Activated naive CD8-positive, alpha-beta T cell treated with anti-CD3 and anti-CD28 coated beads, Interleukin-2, amount 50 U/mL, for 16 hours (primary cell): ENCODE data around the gene BORCS6.

Source experiments
- DNase-seq: peaks from one replicate; pipeline ENCODE4 v3.0.0-alpha.2; 2020; ENCODE audit warnings: low read depth, low spot score

The BORCS6 gene

GRCh38 chr17:8210761-8211458 lies 20.9 kb upstream of the BORCS6 start:
- DNase-seq, result no peak

GRCh38 chr17:8209907-8210760 lies 20.2 kb upstream of the BORCS6 start, which contains the start of gene AURKB:
Gene AURKB, minus strand, starts transcription at chr17:8210575. Its CDS starts 351 bp downstream, at chr17:8210224.
- DNase-seq, result peak; percentile 78

DNA sequence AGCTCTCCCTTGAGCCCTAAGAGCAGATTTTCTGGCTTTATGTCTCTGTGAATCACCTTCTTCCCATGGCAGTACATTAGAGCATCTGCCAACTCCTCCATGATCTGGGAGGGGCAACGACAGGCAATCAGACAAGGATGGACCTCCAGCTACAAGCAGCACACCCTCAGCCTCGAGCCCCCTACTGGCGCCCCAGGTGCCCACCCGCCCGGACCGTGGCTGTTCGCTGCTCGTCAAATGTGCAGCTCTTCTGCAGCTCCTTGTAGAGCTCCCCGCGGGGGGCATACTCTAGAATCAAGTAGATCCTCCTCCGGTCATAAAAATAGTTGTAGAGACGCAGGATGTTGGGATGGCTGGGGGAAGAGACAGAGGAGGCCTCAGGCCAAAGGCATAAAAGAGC lies 16.6 kb upstream of the BORCS6 start:
- no peak for DNase-seq

DNA sequence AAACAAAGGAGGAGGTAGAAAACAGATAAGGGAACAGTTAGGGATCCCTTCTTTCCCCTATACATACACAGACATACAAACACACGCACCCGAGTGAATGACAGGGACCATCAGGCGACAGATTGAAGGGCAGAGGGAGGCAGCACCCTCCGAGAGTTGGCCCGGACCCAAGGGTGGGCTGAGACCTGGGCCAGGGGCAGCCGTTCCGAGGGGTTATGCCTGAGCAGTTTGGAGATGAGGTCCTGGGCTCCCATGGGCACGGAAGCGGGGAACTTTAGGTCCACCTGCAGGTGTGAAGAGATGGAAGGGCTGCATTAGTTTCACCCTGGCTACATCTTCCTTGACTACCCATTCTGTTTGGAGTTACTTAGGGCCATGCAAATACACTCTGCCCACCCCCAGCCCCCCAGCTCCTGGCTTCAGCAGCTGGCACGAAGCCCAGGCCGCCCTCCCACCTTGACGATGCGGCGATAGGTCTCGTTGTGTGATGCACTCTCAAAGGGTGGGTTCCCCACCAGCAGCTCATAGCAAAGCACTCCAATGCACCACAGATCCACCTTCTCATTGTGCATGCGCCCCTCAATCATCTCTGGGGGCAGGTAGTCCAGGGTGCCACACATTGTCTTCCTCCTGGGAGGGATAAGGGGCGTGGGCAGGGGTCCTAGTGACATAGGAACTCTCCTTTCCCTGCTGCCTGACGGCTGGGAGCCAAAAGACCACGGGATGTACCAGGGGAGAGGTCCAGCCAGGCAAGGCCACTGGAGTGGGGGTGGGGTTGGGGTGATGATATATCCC lies 15.0 kb upstream of the BORCS6 start:
- DNase-seq, result no peak

- DNase-seq, result no peak
Measured at GRCh38 chr17:8192070-8192815, 2.3 kb upstream of the BORCS6 start.

- no peak for DNase-seq
Measured at GRCh38 chr17:8190506-8190905, 526 bp upstream of the BORCS6 start.

DNA sequence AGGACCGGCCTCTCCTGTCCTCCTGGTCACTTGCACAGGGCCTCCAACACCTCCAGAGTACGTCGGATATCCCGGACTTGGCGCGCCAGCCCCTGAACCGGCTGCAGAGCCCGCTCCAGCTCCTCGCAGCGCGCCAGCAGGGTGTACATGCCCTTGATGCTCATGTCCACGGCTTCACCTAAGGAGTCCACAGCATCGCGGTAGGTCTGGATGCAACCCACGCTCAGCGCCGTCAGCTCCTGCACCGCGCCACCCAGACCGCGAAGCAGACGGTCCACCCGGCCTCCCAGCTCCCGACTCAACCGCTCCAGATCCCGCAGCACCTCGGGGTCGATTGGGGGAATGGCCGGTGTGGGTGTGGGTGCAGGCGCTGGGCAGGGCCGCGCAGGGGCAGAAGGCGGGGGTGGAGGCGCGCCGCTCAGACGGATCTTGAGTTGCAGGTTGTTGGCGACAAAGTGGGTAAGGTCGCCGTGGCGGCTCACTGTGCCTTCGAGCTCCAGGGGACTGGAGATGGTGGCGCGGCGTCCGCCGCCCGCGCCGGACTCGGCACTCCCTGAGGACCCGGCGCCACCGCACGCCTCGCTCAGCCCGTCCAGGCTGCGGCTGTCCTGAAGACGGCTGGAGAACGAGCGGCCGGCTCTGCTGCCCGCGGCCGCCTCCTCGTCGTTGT lies 804 bp downstream of the BORCS6 start:
- no peak for DNase-seq

GRCh38 chr17:8188263-8188839 lies 1.6 kb downstream of the BORCS6 start:
- DNase-seq, result no peak

DNA sequence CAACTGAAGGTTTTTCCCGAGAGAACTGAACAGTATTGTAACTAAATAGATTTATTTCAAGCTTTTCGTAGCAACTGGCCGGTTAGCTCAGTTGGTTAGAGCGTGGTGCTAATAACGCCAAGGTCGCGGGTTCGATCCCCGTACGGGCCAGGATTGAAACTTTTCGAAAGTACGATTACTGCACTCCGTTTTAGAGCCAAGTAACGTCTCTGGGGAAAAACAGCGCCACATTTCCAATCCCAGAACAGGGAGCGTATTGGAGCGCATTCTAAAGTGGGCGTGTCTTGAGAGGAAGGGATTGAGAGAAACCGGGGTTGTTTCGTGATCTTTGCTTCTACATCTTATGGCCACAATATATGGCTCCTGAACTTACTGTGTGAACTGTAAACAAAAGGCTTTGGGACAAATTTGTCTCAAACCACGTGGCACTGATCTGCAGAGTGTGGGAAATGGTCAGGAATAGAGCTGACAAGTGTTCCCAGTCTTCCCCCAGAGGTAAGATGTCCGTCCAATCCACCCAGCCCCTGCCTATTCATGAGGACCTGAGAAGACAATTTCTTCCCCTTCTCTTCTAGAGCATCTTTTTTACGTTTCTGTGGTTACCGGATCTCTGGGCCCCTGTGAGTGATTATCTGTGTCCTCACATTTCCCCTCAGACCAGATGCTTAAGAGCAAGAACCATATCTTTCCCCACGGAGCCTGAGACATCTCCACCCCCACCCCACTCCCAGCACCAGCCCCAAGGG lies 2.3 kb downstream of the BORCS6 start:
- DNase-seq, result peak; percentile 80

- peak; percentile 84 for DNase-seq
Measured at GRCh38 chr17:8186787-8187516, 3.0 kb downstream of the BORCS6 start.

- DNase-seq, result no peak
Measured at GRCh38 chr17:8186446-8186786, 3.6 kb downstream of the BORCS6 start.

DNA sequence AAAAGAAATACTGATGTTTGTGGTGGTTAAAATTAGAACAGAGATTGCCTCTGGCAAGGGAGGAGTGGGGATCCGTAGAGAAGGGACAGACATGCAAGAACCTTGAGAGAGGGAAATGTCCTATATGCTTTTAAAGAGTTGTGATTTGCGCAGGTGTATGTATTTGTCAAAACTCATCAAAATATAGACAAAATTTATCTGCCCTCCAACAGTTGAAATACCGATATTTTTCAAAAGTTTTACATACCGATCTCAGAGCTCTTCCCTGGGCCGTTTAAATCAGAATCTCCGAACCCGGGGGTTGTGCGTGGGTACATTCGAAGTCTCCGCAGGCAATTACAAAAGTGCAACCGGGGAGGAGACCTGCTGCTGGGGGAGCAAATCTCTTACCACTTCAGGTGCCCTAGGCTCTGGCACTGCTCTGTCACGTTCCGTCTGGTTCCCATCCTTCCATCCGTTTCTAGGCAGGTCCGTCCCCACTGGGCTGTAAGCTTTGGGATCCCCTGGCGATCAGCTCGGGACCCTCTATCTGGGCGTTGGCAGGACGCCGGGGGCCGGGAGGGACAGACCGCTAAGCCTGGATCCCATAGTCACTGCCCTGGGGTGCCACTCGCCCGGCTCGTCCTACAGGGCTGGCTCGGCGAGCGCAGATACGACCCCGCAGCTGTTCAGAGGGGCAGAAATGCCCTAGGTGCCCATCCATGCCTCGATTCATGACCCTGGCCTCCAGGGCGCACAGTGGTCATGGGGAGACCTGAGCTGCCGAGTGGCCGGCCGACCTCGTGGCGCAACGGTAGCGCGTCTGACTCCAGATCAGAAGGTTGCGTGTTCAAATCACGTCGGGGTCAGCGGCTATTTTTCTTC lies 4.2 kb downstream of the BORCS6 start:
- DNase-seq, result peak; percentile 83

DNA sequence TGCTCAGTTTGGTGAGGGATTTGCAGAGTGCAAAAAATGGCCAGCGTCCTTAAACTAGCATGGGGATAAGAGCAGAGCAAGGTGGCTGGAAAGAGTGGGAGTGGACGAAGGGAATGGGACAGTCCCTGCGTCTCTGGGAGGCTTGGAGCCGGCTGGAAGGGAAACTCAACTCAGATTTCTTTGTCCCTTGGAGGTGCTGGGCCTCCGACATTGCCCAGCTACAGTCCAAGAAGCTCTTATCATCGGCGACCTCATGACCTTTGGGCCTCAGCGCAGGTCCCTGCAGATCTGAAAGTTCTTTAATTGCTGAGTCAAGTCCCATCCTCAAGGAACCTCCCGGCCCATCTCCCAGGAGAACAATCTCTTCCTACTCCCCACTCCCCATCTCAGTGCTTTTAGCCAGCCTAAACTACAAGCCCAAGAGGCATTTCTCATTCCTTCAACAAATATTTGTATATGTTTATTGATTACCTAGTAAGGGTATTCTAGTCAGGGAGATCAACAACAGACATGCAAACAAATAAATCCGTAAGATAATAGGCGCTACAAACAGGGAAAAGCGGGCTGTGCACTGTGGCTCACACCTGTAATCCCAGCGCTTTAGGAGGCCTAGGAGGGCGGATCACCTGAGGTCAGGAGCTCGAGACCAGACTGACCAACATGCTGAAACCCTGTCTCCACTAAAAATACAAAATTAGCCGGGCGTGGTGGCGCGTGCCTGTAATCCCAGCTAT lies 12.8 kb downstream of the BORCS6 start:
- DNase-seq, result no peak

DNA sequence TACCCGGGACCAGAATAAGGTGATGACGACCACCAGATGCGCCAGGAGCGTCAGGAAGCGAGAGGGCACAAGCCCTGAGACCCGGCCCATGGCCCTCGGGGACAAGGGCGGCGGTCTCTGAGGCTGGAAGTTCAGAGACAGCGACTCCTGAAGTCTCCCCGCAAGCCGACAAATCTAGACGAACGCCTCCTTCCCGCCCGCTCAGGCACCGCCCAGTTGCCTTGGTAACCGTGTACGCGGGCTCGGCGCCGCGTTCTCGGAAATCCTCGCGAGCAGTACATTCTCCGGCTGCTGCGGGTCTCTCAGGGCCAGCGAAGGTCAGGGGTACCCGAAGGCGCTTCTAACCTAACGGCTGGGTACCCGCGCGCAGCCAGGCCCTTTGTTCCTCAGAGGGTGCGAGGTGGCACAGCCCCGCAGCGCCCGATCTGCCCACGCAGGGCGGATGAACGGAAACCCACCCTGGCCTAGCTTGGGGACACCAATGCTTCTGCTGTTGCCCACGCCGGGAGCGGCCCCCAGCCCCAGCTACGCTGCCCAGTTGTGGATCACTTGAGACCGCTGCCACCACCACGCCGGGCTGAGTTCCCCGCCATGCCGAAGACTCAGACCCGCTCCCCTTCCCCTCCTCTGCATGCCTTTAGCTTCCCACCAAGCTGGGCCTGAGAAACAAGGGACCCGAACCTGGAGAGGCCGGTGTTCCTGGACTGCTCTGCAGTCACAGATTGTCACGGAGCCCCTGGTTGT lies 13.6 kb downstream of the BORCS6 start, which contains the start of gene TMEM107:
Gene TMEM107, minus strand, starts transcription at position 184 of the 744 bp plus-strand sequence. Its CDS starts 94 bp downstream, at position 90.
- peak; percentile 64 for DNase-seq

DNA sequence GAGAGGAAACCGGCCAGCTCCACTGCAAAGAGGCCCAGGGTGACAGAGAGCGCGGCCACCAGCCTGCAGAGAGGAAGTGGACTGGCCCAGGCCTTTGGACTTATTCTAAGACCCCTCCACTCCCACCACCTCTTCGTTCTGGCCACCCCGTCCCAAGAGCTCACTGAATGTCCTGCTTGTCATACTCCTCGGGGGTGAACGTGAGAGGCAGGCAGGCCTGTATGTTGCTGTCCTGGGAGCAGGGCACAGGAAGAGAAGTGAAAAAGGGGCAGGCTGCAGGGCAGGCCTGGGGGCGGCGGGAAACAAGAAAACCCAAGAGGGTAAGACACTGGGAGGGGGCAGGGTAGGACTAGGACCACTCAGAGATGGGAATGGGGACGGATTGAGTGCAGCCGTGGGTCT lies 14.2 kb downstream of the BORCS6 start:
- DNase-seq, result no peak

DNA sequence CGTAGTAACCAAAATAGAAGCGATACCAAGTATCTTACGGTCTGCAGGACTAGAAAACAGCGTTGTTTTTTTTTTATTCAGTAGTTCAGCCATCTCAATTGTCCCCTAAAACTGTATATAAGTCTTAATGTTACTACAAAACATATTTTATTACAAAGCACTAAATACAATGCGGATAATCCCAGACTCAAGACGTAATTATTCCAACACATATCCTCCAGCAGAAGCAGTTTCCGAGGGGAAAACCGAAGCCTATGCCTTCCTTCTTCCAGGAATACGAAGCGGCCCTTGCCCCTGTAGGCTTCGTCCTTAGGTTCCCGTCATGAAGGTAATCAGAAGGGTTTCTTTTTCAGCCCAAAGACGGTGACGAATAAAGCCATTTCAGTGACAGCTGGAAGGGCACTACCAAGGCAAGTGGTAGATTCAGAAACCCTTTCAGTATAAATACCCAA lies 16.1 kb downstream of the BORCS6 start:
- DNase-seq, result no peak
